ENCODE data around the gene CRYBG1. TPM values are rescaled to one million over a fixed set of nuclear protein-coding genes. Genes with fewer than 3 reads are reported as not detected.

The CRYBG1 gene
- total RNA-seq, 4 donors from 2014 or later, result 102 to 127 (median 125) TPM

- intact Hi-C loops (cut with DNase I; ENCODE audit: low total_unique reads), result no loop called here
- H3K4me3 ChIP-seq (ENCODE audit: low read depth, poor library complexity, severe bottlenecking), result peak overlapping the region; percentile 97
- DNase-seq (ENCODE audit: low spot score in 2 of 2), result no peak
- TF ChIP-seq, protein P1, sequence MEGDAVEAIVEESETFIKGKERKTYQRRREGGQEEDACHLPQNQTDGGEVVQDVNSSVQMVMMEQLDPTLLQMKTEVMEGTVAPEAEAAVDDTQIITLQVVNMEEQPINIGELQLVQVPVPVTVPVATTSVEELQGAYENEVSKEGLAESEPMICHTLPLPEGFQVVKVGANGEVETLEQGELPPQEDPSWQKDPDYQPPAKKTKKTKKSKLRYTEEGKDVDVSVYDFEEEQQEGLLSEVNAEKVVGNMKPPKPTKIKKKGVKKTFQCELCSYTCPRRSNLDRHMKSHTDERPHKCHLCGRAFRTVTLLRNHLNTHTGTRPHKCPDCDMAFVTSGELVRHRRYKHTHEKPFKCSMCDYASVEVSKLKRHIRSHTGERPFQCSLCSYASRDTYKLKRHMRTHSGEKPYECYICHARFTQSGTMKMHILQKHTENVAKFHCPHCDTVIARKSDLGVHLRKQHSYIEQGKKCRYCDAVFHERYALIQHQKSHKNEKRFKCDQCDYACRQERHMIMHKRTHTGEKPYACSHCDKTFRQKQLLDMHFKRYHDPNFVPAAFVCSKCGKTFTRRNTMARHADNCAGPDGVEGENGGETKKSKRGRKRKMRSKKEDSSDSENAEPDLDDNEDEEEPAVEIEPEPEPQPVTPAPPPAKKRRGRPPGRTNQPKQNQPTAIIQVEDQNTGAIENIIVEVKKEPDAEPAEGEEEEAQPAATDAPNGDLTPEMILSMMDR (IDR thresholded peaks at IDR 0.05), result no peak
- TF ChIP-seq POLR2A (IDR thresholded peaks at IDR 0.05), result no peak
- WGBS, 2 donors, result 3 to 4% methylated on average over 9 of the region's 9 CpGs
Observed at GRCh38 chr6:106324726-106325335, 35.7 kb upstream of the CRYBG1 start.

- WGBS, 2 donors, result 1 to 2% methylated on average over 37 to 52 of the region's 56 CpGs
- no peak for TF ChIP-seq POLR2A (IDR thresholded peaks at IDR 0.05)
- TF ChIP-seq, protein P1 (IDR thresholded peaks at IDR 0.05), result no peak
- peak within 1 kb of the TSS; percentile 97 for H3K4me3 ChIP-seq (ENCODE audit: low read depth, poor library complexity, severe bottlenecking)
- peak; percentile 99 to 100 for DNase-seq (ENCODE audit: low spot score in 2 of 2)
- intact Hi-C loops (cut with DNase I; ENCODE audit: low total_unique reads), result no loop called here
Observed at GRCh38 chr6:106325336-106326178, 35.0 kb upstream of the CRYBG1 start, which contains the start of gene ATG5. Gene ATG5, minus strand, starts transcription at chr6:106325760. Its CDS starts 9,552 bp downstream, at chr6:106316208.

DNA sequence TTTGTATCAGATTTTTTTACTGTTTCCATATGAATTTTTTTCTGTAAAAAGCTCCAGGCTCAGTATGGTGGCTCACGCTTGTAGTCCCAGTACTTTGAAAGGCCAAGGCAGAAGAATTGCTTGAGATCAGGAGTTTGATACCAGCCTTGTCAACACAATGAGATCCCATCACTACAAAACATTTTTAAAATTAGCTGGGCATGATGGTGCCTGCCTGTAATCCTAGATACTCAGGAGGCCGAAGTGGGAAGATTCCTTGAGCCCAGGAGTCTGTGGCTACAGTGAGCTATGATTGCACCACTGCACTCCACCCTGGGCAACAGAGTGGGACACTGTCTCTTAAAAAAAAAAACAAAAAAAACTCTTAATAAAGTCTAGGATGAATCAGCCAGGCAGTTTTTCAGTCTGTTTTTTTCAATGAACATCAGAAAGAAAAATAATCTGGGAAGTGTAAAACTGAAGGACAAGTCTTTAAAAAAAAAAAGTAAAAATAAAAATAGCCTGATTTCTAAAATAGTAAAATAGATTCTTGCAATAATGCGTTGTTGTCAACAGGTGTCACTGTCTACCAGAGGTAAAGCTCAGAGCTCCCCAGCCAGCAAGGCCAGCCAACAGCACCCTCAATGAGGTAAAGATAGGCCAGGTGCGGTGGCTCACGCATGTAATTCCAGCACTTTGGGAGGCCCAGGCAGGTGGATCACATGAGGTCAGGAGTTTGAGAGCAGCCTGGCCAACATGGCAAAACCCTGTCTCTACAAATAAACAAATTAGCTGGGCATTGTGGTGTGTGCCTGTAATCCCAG, 25.7 kb upstream of the CRYBG1 start:
- 19 to 27% methylated on average over 5 of the region's 5 CpGs for WGBS, 2 donors
- intact Hi-C loops (cut with DNase I; ENCODE audit: low total_unique reads), result loop anchor here (5.0 kb wide), 1 partner anchor 232 kb away; no protein-coding TSS in a partner anchor

DNA sequence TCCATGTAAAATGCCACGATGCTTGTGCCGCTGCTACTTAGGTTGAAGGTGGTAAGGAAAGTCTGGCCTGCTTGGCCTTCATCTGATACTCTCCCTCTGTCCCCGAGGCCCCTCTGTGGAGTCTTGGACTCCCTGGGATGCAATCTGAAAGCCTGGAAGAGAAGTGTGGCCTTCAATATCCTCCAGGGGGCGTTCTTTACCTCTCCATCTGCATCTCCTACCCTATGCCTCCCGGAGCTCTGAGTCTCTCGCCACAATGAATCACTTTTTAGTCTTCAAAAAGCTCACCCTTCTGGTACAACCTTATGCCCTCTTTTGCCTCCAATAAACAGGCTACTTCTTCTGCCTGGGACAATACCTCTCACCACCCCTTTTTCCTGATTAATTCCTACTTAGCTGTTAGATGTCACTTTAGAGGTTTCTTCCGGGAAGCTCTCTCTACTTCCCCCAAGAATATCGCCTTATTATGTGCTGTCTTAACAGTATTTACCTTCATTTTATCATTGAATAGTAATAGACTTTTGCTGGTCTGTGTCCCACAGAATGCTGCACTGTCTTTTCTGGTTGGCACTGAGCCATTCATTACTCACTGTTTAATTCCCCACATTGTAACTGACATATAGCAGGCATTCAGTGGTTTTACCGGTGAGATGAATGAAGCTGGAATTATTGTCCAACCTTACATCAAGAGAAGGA, 21.0 kb upstream of the CRYBG1 start:
- peak in 1 of 2 donors; percentile 43 for DNase-seq (ENCODE audit: low spot score in 2 of 2)
- 16 to 22% methylated on average over 9 of the region's 9 CpGs for WGBS, 2 donors
- TF ChIP-seq, protein P1 (IDR thresholded peaks at IDR 0.05), result no peak
- no peak for TF ChIP-seq POLR2A (IDR thresholded peaks at IDR 0.05)
- intact Hi-C loops (cut with DNase I; ENCODE audit: low total_unique reads), result loop anchor here (5.0 to 10.0 kb wide), 2 partner anchors 228 to 655 kb away; no protein-coding TSS in a partner anchor
- no peak overlapping the region for H3K4me3 ChIP-seq (ENCODE audit: low read depth, poor library complexity, severe bottlenecking)

More for the DNA sequence above, 25.7 kb upstream of the CRYBG1 start:
- no peak for DNase-seq (ENCODE audit: low spot score in 2 of 2)
- H3K4me3 ChIP-seq (ENCODE audit: low read depth, poor library complexity, severe bottlenecking), result no peak overlapping the region
- TF ChIP-seq, protein P1 (IDR thresholded peaks at IDR 0.05), result no peak
- TF ChIP-seq POLR2A (IDR thresholded peaks at IDR 0.05), result no peak

DNA sequence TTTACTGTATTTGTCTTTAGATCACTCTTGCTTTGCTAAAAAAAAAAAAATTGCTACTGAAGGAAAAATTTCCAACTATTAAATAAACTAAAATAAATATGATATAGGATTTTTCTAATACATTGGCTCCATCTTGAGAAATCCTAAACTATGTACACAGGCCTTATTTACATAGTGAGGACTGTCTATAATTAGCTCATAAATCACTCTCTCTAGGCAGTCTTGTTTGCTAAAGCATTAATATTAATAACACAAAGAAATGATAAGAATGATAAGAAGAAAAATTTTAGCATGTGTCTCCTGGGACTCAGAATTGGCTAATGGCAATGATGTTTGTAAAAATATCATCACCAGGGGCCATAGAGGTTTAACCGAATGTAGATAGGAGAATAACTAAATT, 13.3 kb upstream of the CRYBG1 start:
- intact Hi-C loops (cut with DNase I; ENCODE audit: low total_unique reads), result loop anchor here (10.0 kb wide), 1 partner anchor 648 kb away; no protein-coding TSS in a partner anchor
- DNase-seq (ENCODE audit: low spot score in 2 of 2), result no peak
- TF ChIP-seq POLR2A (IDR thresholded peaks at IDR 0.05), result no peak
- TF ChIP-seq, protein P1 (IDR thresholded peaks at IDR 0.05), result no peak
- no peak overlapping the region for H3K4me3 ChIP-seq (ENCODE audit: low read depth, poor library complexity, severe bottlenecking)
- 74 to 82% methylated on average over 1 of the region's 1 CpG for WGBS, 2 donors

Measured in lower leg skin (tissue), 4 donors.